PC-3 (cell line): ENCODE measurements around the gene SCYL1.

Experiments
- EZH2 ChIP-seq: fragments of 300-600 bp; sonication (generic); IDR thresholded peaks from one replicate; pipeline ENCODE4 v1.6.1; 2017; ENCODE audit warnings: antibody characterized with exemption, mild to moderate bottlenecking, low read length; ENCODE audit not compliant: unreplicated experiment
- EZH2phosphoT487 ChIP-seq: fragments of 300-600 bp; sonication (generic); IDR thresholded peaks from 2 replicates; pipeline ENCODE4 v1.6.1; 2018; ENCODE audit warnings: mild to moderate bottlenecking, antibody characterized with exemption, low read length, borderline replicate concordance

- no peak for TF ChIP-seq EZH2
- TF ChIP-seq EZH2phosphoT487, result no peak
Measured at GRCh38 chr11:65526744-65527143, 1.9 kb downstream of the SCYL1 start.
